Epithelial cell of esophagus (primary cell): ENCODE results near the gene NRXN2.

ENCODE experiments used
- DNase-seq: peaks from one replicate; pipeline ENCODE4 v3.0.0; 2010; ENCODE audit warnings: low read depth
- H3K4me3 ChIP-seq: 2 replicates; pipeline ENCODE4 v1.5.1; 2011; ENCODE audit warnings: mild to moderate bottlenecking, low read length, control low read depth
- CTCF ChIP-seq: IDR thresholded peaks from 2 replicates; pipeline ENCODE4 v1.5.1; 2011; ENCODE audit warnings: low read depth, mild to moderate bottlenecking, low read length, control low read depth, inconsistent platforms; ENCODE audit not compliant: insufficient read depth; ENCODE audit errors: missing control alignments

The NRXN2 gene

GRCh38 chr11:64558869-64559268 is 164.1 kb downstream of the NRXN2 start:
- no peak for DNase-seq
- TF ChIP-seq CTCF = no peak
- no peak overlapping the region for H3K4me3 ChIP-seq

GRCh38 chr11:64558065-64558745 is 164.8 kb downstream of the NRXN2 start:
- no peak overlapping the region for H3K4me3 ChIP-seq
- DNase-seq = no peak
- no peak for TF ChIP-seq CTCF

DNA sequence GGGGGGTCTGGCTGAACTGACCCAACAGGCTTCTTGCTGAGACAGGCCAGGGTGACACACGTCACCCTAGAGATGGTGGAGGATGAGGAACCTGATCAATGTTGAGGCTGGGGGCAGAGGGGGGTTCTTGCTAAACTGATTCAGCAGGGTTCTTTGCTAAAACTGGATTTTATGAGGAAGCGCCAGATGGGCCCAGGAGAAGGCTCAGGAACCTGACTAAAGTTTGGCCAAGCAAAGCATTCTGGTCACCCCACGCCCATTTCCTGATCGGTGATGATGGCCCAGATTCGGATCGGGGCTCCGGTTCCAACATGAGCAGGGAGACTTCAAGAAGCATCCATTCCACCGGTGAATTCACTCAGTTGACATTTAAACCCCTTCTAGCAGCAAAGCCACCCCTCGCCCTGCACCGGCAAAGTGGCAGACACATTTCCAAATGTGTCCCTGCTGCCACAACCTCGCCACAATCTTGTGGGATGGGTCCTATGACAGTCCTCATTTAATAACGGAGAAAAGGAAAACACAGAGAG is 166.2 kb downstream of the NRXN2 start:
- no peak for TF ChIP-seq CTCF
- DNase-seq = no peak
- H3K4me3 ChIP-seq = no peak overlapping the region
